Heart left ventricle (tissue), 16 donors: ENCODE measurements around the gene EIF3J. TPM values are rescaled to one million over a fixed set of nuclear protein-coding genes. Genes with fewer than 3 reads are reported as not detected.
"Not testable (repeated sequence)": the region's sequence is repeated elsewhere in the genome, so short reads cannot be mapped to it uniquely, and the experiment has no call there.

ENCODE experiments used
- ATAC-seq, 4 donors: fragments of 200-7000 bp; cut with Tn5 transposase; one replicate each; pipeline ENCODE4 v1.9.1; 2020 to 2022; ENCODE audit warnings: moderate library complexity in 4 of 4, mild to moderate bottlenecking in 3 of 4, moderate number of reproducible peaks in 1 of 4
- DNase-seq, 5 donors: peaks; one replicate each; pipeline ENCODE4 v3.0.0-alpha.2; 2020
- H3K27ac ChIP-seq, 12 donors: fragments of 200-600 bp; sonication (generic) in 4 of 12; one replicate each; pipeline versions ENCODE4 v1.5.0 to v1.8.0; 2016 to 2022; ENCODE audit warnings: mild to moderate bottlenecking in 2 of 12
- H3K27me3 ChIP-seq, 9 donors: fragments of 200-600 bp; sonication (generic) in 2 of 9; one replicate each; pipeline versions ENCODE4 v1.5.1 to v1.8.0; 2016 to 2022; ENCODE audit warnings: mild to moderate bottlenecking in 3 of 9
- H3K36me3 ChIP-seq, 9 donors: fragments of 200-600 bp; sonication (generic) in 2 of 9; one replicate each; pipeline versions ENCODE4 v1.5.0 to v1.8.0; 2018 to 2022; ENCODE audit warnings: mild to moderate bottlenecking in 2 of 9
- H3K4me1 ChIP-seq, 12 donors: fragments of 200-600 bp; sonication (generic) in 4 of 12; one replicate each; pipeline versions ENCODE4 v1.5.0 to v1.8.0; 2016 to 2022; ENCODE audit warnings: mild to moderate bottlenecking in 3 of 12
- H3K4me3 ChIP-seq, 12 donors: fragments of 200-600 bp; sonication (generic) in 4 of 12; one replicate each; pipeline versions ENCODE4 v1.5.0 to v1.8.0; 2017 to 2022; ENCODE audit warnings: mild to moderate bottlenecking in 9 of 12, moderate library complexity in 4 of 12
- H3K9me3 ChIP-seq, 12 donors: fragments of 200-600 bp; sonication (generic) in 4 of 12; one replicate each; pipeline versions ENCODE4 v1.5.0 to v1.8.0; 2016 to 2022; ENCODE audit warnings: mild to moderate bottlenecking in 1 of 12
- POLR2A ChIP-seq, 2 donors: fragments of 450-650 bp; IDR thresholded peaks; one replicate each; pipeline ENCODE4 v1.6.1; 2017; ENCODE audit warnings: antibody characterized with exemption in 2 of 2, mild to moderate bottlenecking in 2 of 2, moderate library complexity in 2 of 2
- WGBS, 4 donors: extraction: QIAGEN DNeasy Blood & Tissue Kit in 2 of 4; methylation state at CpG; one replicate each; pipeline versions ENCODE4 v1.1.5 to v1.1.7; 2013 to 2018; 5-methylcytosine and 5-hydroxymethylcytosine counted together
- intact Hi-C, 10 donors: fragments of 100-400 bp; cut with DNase I; formaldehyde crosslinking; loops; one replicate each; pipeline versions ENCODE4 v1.11.1 to v1.14.2; 2022
- polyA plus RNA-seq, 2 donors: library from polyadenylated mRNA; stranded (reverse); fragments of 200-250 nt; gene quantifications; one replicate each; pipeline ENCODE4 v1.2.3, GENCODE V29; 2013
- total RNA-seq, 9 donors: library from RNA; depleted of rRNA in 2 of 9; stranded (reverse); fragments of >200 nt in 2 of 9; fragmentation: NEBNext Ultra II Directional in 3 of 9; extraction: Animal tissue kit (Norgen Biotek cat#: 25700) in 3 of 9; gene quantifications; one replicate each; pipeline versions ENCODE4 v1.1.0 to v1.2.4, GENCODE V29; 2016 to 2023
- TF ChIP-seq, protein P1 (sequence below), 12 donors: fragments of 200-600 bp; sonication (generic) in 4 of 12; IDR thresholded peaks; one replicate each; pipeline versions ENCODE4 v1.5.0 to v1.8.0; 2018 to 2022; ENCODE audit warnings: antibody characterized with exemption in 12 of 12, mild to moderate bottlenecking in 5 of 12
- donor health status: ischemic (EF 13 %, LVEDD 7.1; RV severe dilation, severe dysfunction).
- donor health status: healthy with polysubstance abuse.
- donor health status: DM: no; HTN: yes; CAD: no.
- donor health status: DM: no; HTN: no; CAD: no.
- donor health status: ischemic (EF 25% LVEDD 6.9; RV normal size, moderate dysfunction).
- donor health status: ischemic (EF 25% LVEDD 5.7; RV mildly dilated, moderate dysfunction).
- donor health status: healthy.
- donor health status: DM: yes; HTN: yes; CAD: no.
- donor health status: ischemic (EF 35%, LVEDD 5.7; RV mildly dilated, moderate dysfunction).
- donor health status: nonischemic (EF 11% LVEDD 7.7; RV severe dilation, severe dysfunction).
- donor health status: DM: yes; HTN: yes; CAD: no.
- donor health status: PGD.
- donor health status: ischemic (EF 29% LVEDD 5.4; RV normal size, mild dysfunction).
- donor health status: nonischemic (EF 23%, LVEDD 6.1; RV moderate dilation, normal function).

EIF3J gene
- total and polyA plus RNA-seq, 11 donors, result 30.4 to 116 (median 71.6) TPM

DNA sequence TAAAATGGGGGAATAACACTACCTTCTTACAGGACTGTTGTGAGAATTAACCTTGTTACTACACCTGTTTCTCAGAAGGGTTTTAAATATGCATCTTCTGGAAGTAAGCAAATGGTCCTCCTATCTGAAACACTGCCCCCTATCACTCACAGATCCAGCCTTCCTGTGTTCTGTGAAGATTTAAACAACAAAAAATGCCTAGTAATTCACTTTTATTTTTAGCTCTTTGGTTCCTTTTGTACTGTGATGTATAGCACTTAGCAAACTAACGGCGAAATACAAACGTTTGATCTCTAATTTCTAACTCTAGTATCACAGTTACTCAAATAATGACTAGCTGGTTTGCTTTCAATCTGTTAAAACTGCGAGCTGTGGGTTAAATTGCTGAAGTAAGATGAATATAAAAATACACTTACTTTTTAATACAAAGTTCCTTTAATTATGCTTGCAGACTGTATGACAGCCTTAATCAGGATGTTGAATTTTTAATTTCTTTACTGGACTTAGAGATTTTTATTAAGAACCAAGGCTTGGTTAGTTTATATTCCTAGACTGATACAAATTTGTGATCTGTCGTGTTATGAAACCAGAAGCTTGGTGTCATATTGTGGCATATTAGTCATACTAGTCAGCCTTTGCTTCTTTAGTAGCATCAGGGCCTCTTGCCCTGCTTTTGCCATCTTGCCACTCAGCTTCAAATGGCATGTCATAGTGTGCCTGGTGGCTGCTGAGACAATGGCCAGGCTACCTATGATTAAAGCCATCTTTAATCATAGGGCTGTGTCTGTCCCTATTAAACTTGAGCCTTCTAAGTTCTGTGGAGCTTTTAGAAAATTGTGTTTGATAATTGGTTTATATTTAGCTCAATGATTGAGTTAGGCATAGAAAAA, 9.2 kb downstream of the EIF3J start:
- H3K27ac ChIP-seq, result peak overlapping the region in 4 of 12 donors; percentile 14 to 51 (median 40)
- peaks cover 0 to 21% (median 11%) of the 10 kb centered on the region in 9 donors for H3K36me3 ChIP-seq
- no peaks in the 10 kb centered on the region for H3K9me3 ChIP-seq
- 47 to 65% (median 60%) methylated on average over 5 of the region's 5 CpGs for WGBS, 4 donors
- intact Hi-C loops, result no loop called here
- ATAC-seq (peak; percentile 70 to 85 (median 78)), DNase-seq (no peak)
- no peaks in the 10 kb centered on the region for H3K27me3 ChIP-seq
- H3K4me1 ChIP-seq, result peaks cover 11 to 56% (median 42%) of the 10 kb centered on the region in 12 donors
- H3K4me3 ChIP-seq, result no peak overlapping the region
- no peak for TF ChIP-seq POLR2A (IDR thresholded peaks at IDR 0.05)
- TF ChIP-seq, protein P1, sequence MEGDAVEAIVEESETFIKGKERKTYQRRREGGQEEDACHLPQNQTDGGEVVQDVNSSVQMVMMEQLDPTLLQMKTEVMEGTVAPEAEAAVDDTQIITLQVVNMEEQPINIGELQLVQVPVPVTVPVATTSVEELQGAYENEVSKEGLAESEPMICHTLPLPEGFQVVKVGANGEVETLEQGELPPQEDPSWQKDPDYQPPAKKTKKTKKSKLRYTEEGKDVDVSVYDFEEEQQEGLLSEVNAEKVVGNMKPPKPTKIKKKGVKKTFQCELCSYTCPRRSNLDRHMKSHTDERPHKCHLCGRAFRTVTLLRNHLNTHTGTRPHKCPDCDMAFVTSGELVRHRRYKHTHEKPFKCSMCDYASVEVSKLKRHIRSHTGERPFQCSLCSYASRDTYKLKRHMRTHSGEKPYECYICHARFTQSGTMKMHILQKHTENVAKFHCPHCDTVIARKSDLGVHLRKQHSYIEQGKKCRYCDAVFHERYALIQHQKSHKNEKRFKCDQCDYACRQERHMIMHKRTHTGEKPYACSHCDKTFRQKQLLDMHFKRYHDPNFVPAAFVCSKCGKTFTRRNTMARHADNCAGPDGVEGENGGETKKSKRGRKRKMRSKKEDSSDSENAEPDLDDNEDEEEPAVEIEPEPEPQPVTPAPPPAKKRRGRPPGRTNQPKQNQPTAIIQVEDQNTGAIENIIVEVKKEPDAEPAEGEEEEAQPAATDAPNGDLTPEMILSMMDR (IDR thresholded peaks at IDR 0.05), result peak in 4 of 12 donors; percentile 6 to 31 (median 20)

DNA sequence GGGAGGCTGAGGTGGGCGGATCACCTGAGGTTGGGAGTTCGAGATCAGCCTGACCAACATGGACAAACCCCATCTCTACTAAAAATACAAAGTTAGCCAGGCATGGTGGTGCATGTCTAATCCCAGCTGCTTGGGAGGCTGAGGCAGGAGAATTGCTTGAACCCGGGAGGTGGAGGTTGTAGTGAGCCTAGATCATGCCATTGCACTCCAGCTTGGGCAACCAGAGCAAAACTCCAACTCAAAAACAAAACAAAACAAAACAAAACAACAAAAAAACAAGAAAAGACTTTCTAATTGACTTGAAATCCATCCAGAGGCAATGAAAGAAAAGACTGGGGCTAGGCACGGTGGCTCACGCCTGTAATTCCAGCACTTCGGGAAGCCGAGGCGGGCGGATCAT, 12.2 kb downstream of the EIF3J start:
- 95 to 98% (median 97%) methylated on average over 9 of the region's 9 CpGs for WGBS, 4 donors
- intact Hi-C loops, H3K27me3 ChIP-seq: not testable (repeated sequence)

DNA sequence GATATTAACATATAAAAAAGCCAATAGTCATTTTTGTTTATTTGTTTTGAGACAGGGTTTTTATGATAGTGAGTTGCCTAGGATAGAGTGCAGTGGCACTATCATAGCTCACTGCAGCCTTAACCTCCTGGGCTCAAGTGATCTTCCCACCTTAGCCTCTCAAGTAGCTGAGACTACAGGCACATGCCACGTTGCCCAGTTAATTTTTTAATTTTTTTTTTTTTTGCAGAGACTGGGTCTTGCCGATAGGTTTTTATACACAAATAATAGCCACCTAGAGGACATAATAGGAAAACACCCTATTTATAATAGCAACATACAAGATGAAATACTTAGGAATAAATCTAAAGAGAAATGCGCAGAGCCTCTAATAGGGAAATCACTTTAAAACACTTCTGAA, 13.3 kb downstream of the EIF3J start:
- H3K36me3 ChIP-seq, result peaks cover 2 to 55% (median 49%) of the 10 kb centered on the region in 9 donors
- no peak overlapping the region for H3K4me3 ChIP-seq
- no peaks in the 10 kb centered on the region for H3K9me3 ChIP-seq
- H3K4me1 ChIP-seq, result peaks cover 6 to 34% (median 17%) of the 10 kb centered on the region in 12 donors
- intact Hi-C loops, result no loop called here
- no peak overlapping the region for H3K27ac ChIP-seq
- 34 to 36% (median 34%) methylated on average over 3 of the region's 3 CpGs for WGBS, 4 donors
- ATAC-seq (no peak), DNase-seq (no peak)
- no peaks in the 10 kb centered on the region for H3K27me3 ChIP-seq
- TF ChIP-seq, protein P1 (IDR thresholded peaks at IDR 0.05), result peak in 7 of 12 donors; percentile 15 to 44 (median 38)
- no peak for TF ChIP-seq POLR2A (IDR thresholded peaks at IDR 0.05)

More for the DNA sequence above, 12.2 kb downstream of the EIF3J start:
- DNase-seq, H3K4me3 ChIP-seq, ATAC-seq, H3K27ac ChIP-seq, H3K9me3 ChIP-seq: not testable (repeated sequence)
- Histone ChIP-seq H3K36me3 (peaks cover 2 to 44% (median 38%) of the 10 kb centered on the region in 9 donors), H3K4me1 (peaks cover 3 to 31% (median 20%) of the 10 kb centered on the region in 12 donors)

DNA sequence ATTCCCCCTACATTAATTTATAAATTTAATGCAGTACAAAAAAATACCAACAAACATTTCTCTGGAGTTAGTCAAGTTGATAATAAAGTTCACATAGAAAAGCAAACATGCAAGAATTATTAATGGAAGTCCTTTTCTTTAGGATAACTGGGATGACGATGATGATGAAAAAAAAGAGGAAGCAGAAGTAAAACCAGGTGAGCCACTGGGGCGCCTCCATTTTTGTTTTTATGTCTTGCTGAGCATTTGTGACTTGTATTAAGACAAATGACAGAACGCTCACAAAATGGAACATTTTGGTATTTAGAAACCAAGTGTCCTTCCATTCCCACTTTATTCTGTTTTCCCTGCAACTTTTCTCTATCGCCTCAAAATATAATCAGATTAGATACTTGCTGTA, 13.8 kb downstream of the EIF3J start:
- no peak for ATAC-seq
- Histone ChIP-seq H3K27me3 (no peaks in the 10 kb centered on the region), H3K9me3 (no peaks in the 10 kb centered on the region), H3K27ac (no peak overlapping the region), H3K4me1 (peaks cover 5 to 34% (median 17%) of the 10 kb centered on the region in 12 donors), H3K4me3 (no peak overlapping the region), H3K36me3 (peaks cover 2 to 60% (median 54%) of the 10 kb centered on the region in 9 donors)
- intact Hi-C loops, result no loop called here
- TF ChIP-seq POLR2A (IDR thresholded peaks at IDR 0.05), result no peak
- no peak for DNase-seq
- 93 to 97% (median 97%) methylated on average over 4 of the region's 4 CpGs for WGBS, 4 donors
